ENCODE measurements around the gene ASTN2. TPM values are rescaled to one million over a fixed set of nuclear protein-coding genes. Genes with fewer than 3 reads are reported as not detected.

ASTN2 gene
- total and polyA plus RNA-seq, 2 experiments from 2014 or later = 7.0 to 24.6 TPM

- no peak overlapping the region for H3K4me3 Mint-ChIP-seq
These were observed 654.2 kb downstream of the ASTN2 start for GRCh38 chr9:116760636-116761035.

More at GRCh38 chr9:116760636-116761035, 654.2 kb downstream of the ASTN2 start:
- ATAC-seq = peak; percentile 29; the same call in 1 of the 3 replicates
- Mint-ChIP-seq H3K27ac (0 out of 2 replicates have a peak overlapping the region, but pooled peaks have one; percentile 14), H3K9me3 (no peaks in the 10 kb centered on the region), H3K27me3 (ENCODE audit: insufficient read depth, low read depth, poor library complexity) (peaks cover 2% of the 10 kb centered on the region), H3K4me1 (peaks cover 19% of the 10 kb centered on the region), H3K36me3 (ENCODE audit: low read depth) (no peaks in the 10 kb centered on the region)
- DNase-seq (ENCODE audit: low spot score) = no peak
- H3K4me1 ChIP-seq (ENCODE audit: insufficient read depth) = peaks cover 6% of the 10 kb centered on the region; the same call in 1 of the 2 replicates
- TF ChIP-seq CREB1 (CRISPR knock-in tag; IDR thresholded peaks at IDR 0.05; ENCODE audit: low read depth) (no peak), STAT1 (IDR thresholded peaks at IDR 0.05; ENCODE audit: unreplicated experiment) (no peak), ZNF462 (CRISPR knock-in tag; IDR thresholded peaks at IDR 0.05) (no peak), CTCF (conservative IDR thresholded peaks at IDR 0.05; ENCODE audit: low read depth in 2 of 2) (no peak), NANOG (IDR thresholded peaks at IDR 0.05; ENCODE audit: borderline replicate concordance) (no peak), ZNF331 (CRISPR knock-in tag; IDR thresholded peaks at IDR 0.05; ENCODE audit: low read depth) (no peak), ZNF114 (CRISPR knock-in tag; IDR thresholded peaks at IDR 0.05) (no peak), EZH2 (IDR thresholded peaks at IDR 0.05; ENCODE audit: low read depth, unreplicated experiment) (no peak), EZH2phosphoT487 (IDR thresholded peaks at IDR 0.05; ENCODE audit: unreplicated experiment) (no peak), ETS1 (IDR thresholded peaks at IDR 0.05) (no peak), JUNB (IDR thresholded peaks at IDR 0.05; ENCODE audit: unreplicated experiment) (no peak), REST (IDR thresholded peaks at IDR 0.05; ENCODE audit: unreplicated experiment) (no peak), POLR2AphosphoS5 (IDR thresholded peaks at IDR 0.05; ENCODE audit: low read depth) (no peak)
- H4K20me1 ChIP-seq (replicated peaks; ENCODE audit: insufficient read depth) = no peaks in the 10 kb centered on the region
- H2AFZ ChIP-seq = no peak overlapping the region
- H3K27ac ChIP-seq (ENCODE audit: low read depth) = no peak overlapping the region
- no peaks in the 10 kb centered on the region for H3K36me3 ChIP-seq (ENCODE audit: insufficient read depth)
- peak overlapping the region; percentile 26; the same call in 1 of the 2 replicates for H3K4me2 ChIP-seq
- H3K79me2 ChIP-seq (replicated peaks; ENCODE audit: insufficient read depth) = no peaks in the 10 kb centered on the region
- H3K4me3 ChIP-seq = no peak overlapping the region
- no peaks in the 10 kb centered on the region for H3K9me2 ChIP-seq (ENCODE audit: insufficient read depth)
- H3F3A ChIP-seq (replicated peaks; ENCODE audit: low read depth) = no peaks in the 10 kb centered on the region
- no peaks in the 10 kb centered on the region for H3K27me3 ChIP-seq (ENCODE audit: insufficient read depth)

Data from GM23338 (cell line).